GM12878 (cell line): ENCODE data around the gene ERP27. TPM values are rescaled to one million over a fixed set of nuclear protein-coding genes. Genes with fewer than 3 reads are reported as not detected.

ENCODE experiments used
- ATAC-seq: fragments of 200-7000 bp; cut with Tn5 transposase; 3 replicates; pipeline ENCODE4 v1.9.1; 2020; ENCODE audit warnings: mild to moderate bottlenecking, moderate library complexity
- BruUV-seq: library from RNA; stranded (reverse); fragments of 400-500 nt; replicated peaks from 2 replicates; lab custom pipeline; 2021; lab: Mats Ljungman, UMichigan
- CTCF ChIA-PET: fragments of 300-600 bp; sonication (Branson Sonifier 250); formaldehyde crosslinking; extraction: SDS; loops from one replicate; lab custom pipeline; 2021; ENCODE audit warnings: inconsistent platforms; lab: Yijun Ruan, JAX
- POLR2A ChIA-PET: fragments of 350-600 bp; formaldehyde crosslinking; extraction: SDS; loops from one replicate; lab custom pipeline; 2021; ENCODE audit warnings: inconsistent platforms; lab: Charles Lee
- RAD21 ChIA-PET: fragments of 300-600 bp; sonication (Branson Sonifier 250); formaldehyde crosslinking; loops from one replicate; lab custom pipeline; 2023; ENCODE audit warnings: antibody characterized with exemption; ENCODE audit not compliant: unreplicated experiment; lab: Charles Lee
- SMC1A ChIA-PET: fragments of 300-600 bp; sonication (Branson Sonifier 250); formaldehyde crosslinking; loops from one replicate; lab custom pipeline; 2023; ENCODE audit not compliant: unreplicated experiment, uncharacterized antibody; lab: Charles Lee
- DNase-seq: peaks from one replicate; pipeline ENCODE4 v3.0.0-alpha.2; 2011; ENCODE audit warnings: low read depth, low spot score
- FAIRE-seq: peaks from 3 replicates; lab custom pipeline; 2011; peaks lifted over from hg19 to GRCh38; lab: Jason Lieb, UNC
- H2AFZ ChIP-seq: 2 replicates; pipeline ENCODE4 v1.6.0; 2011; ENCODE audit warnings: low read depth, low read length, control low read depth; ENCODE audit not compliant: control insufficient read depth
- H3K27ac ChIP-seq: 2 replicates; pipeline ENCODE4 v1.5.1; 2011; ENCODE audit warnings: control low read depth; ENCODE audit not compliant: control insufficient read depth, insufficient read depth
- H3K27me3 ChIP-seq, 2 experiments: replicated peaks in 1 of 2; 2 replicates each; pipeline versions ENCODE4 v1.6.0 to v1.6.1; 2011; ENCODE audit warnings: low read length in 1 of 2; ENCODE audit not compliant: control insufficient read depth in 2 of 2, insufficient read depth in 2 of 2
- H3K36me3 ChIP-seq, 2 experiments: 2 replicates each; pipeline ENCODE4 v1.5.1; 2011; ENCODE audit warnings: low read length in 1 of 2; ENCODE audit not compliant: control insufficient read depth in 2 of 2, insufficient read depth in 2 of 2
- H3K4me1 ChIP-seq: 2 replicates; pipeline ENCODE4 v1.6.1; 2011; ENCODE audit warnings: mild to moderate bottlenecking, low read length, moderate library complexity, mixed read lengths; ENCODE audit not compliant: control insufficient read depth, insufficient read depth
- H3K4me2 ChIP-seq: 2 replicates; pipeline ENCODE4 v1.6.0; 2011; ENCODE audit warnings: control low read depth; ENCODE audit not compliant: control insufficient read depth, insufficient read depth
- H3K4me3 ChIP-seq: fragments of 200-600 bp; sonication (generic); 2 replicates; pipeline ENCODE4 v1.5.1; 2016
- H3K79me2 ChIP-seq: 2 replicates; pipeline ENCODE4 v1.6.0; 2011; ENCODE audit warnings: low read length; ENCODE audit not compliant: control insufficient read depth, insufficient read depth
- H3K9ac ChIP-seq: 2 replicates; pipeline ENCODE4 v1.8.0; 2011; ENCODE audit warnings: low read length, control low read depth, mixed read lengths; ENCODE audit not compliant: control insufficient read depth, insufficient read depth
- H3K9me3 ChIP-seq: replicated peaks from 3 replicates; pipeline ENCODE4 v1.5.1; 2011; ENCODE audit warnings: mild to moderate bottlenecking, low read length; ENCODE audit not compliant: control insufficient read depth, insufficient read depth
- H4K20me1 ChIP-seq: 2 replicates; pipeline ENCODE4 v1.6.0; 2011; ENCODE audit not compliant: control insufficient read depth, insufficient read depth
- CREB1 ChIP-seq: IDR thresholded peaks from 2 replicates; pipeline ENCODE4 v1.6.1; 2012; ENCODE audit warnings: low read depth, mild to moderate bottlenecking, inconsistent platforms
- IKZF1 ChIP-seq: fragments of 450-650 bp; conservative IDR thresholded peaks from 2 replicates; pipeline ENCODE4 v1.6.1; 2017; ENCODE audit warnings: antibody characterized with exemption, mild to moderate bottlenecking
- JUND ChIP-seq: IDR thresholded peaks from 2 replicates; pipeline ENCODE4 v1.6.1; 2012; ENCODE audit warnings: low read depth, mild to moderate bottlenecking, low read length, improper control_type of control experiment, moderate library complexity
- MLLT1 ChIP-seq: fragments of 450-650 bp; IDR thresholded peaks from 2 replicates; pipeline ENCODE4 v1.6.1; 2016; ENCODE audit warnings: mild to moderate bottlenecking
- MYB ChIP-seq: fragments of 150-350 bp; IDR thresholded peaks from 2 replicates; pipeline ENCODE4 v1.6.1; 2014; ENCODE audit warnings: mild to moderate bottlenecking, low read depth, low read length, borderline replicate concordance
- NKRF ChIP-seq: fragments of 450-650 bp; conservative IDR thresholded peaks from 2 replicates; pipeline ENCODE4 v1.6.1; 2017; ENCODE audit warnings: mild to moderate bottlenecking, moderate library complexity
- NR2C2 ChIP-seq: IDR thresholded peaks from 2 replicates; pipeline ENCODE4 v1.6.1; 2011; ENCODE audit warnings: borderline replicate concordance, low read depth; ENCODE audit not compliant: control insufficient read depth, insufficient read length
- REST ChIP-seq: IDR thresholded peaks from 2 replicates; pipeline ENCODE4 v1.6.1; 2012; ENCODE audit warnings: mild to moderate bottlenecking, low read depth, low read length
- SIX5 ChIP-seq: IDR thresholded peaks from 2 replicates; pipeline ENCODE4 v1.6.1; 2011; ENCODE audit warnings: mild to moderate bottlenecking, low read depth, low read length, moderate library complexity; ENCODE audit not compliant: severe bottlenecking
- SKIL ChIP-seq: fragments of 450-650 bp; IDR thresholded peaks from 2 replicates; pipeline ENCODE4 v1.6.1; 2017; ENCODE audit warnings: mild to moderate bottlenecking, low read depth, inconsistent platforms; ENCODE audit not compliant: poor library complexity, severe bottlenecking
- SMARCA5 ChIP-seq: fragments of 450-650 bp; IDR thresholded peaks from 2 replicates; pipeline ENCODE4 v1.6.1; 2017; ENCODE audit warnings: mild to moderate bottlenecking
- SRF ChIP-seq, 2 experiments: IDR thresholded peaks; 2 replicates each; pipeline ENCODE4 v1.6.1; 2011; ENCODE audit warnings: low read depth in 2 of 2, low read length in 2 of 2, mild to moderate bottlenecking in 1 of 2, moderate library complexity in 1 of 2
- USF1 ChIP-seq: IDR thresholded peaks from 2 replicates; pipeline ENCODE4 v1.6.1; 2011; ENCODE audit warnings: borderline replicate concordance, low read depth, mild to moderate bottlenecking, moderate library complexity, mixed read lengths, low read length; ENCODE audit not compliant: insufficient read depth; ENCODE audit errors: extremely low read length
- WGBS: methylation state at CpG from one replicate; pipeline ENCODE4 v1.1.6; 2016; ENCODE audit warnings: low lambda C conversion rate; ENCODE audit not compliant: insufficient replicate concordance, insufficient coverage; ENCODE audit errors: missing lambda C conversion rate; 5-methylcytosine and 5-hydroxymethylcytosine counted together
- in situ Hi-C: fragments of 300-500 bp; cut with MboI; formaldehyde crosslinking; loops from 9 replicates; pipeline ENCODE4 v1.14.3; 2018; ENCODE audit warnings: mixed read lengths
- intact Hi-C: fragments of 100-400 bp; cut with micrococcal nuclease; formaldehyde crosslinking; loops from one replicate; pipeline ENCODE4 v1.14.2; 2022; ENCODE audit not compliant: unreplicated experiment
- polyA plus RNA-seq, 11 experiments: library from polyadenylated mRNA; depleted of rRNA in 4 of 11; unstranded in 6 of 11; stranded (reverse) in 5 of 11; fragments of >200 nt; fragmentation: Nextera tagmentation in 4 of 11; fragmentation: Illumina TruSeq in 1 of 11; extraction: Ambion mirVana in 4 of 11; extraction: Trizol in 1 of 11; gene quantifications; 1 replicate in 1 of 11; 2 replicates in 10 of 11; pipeline versions ENCODE4 v1.2.1 to v1.2.3, GENCODE V29; 2011 to 2016; ENCODE audit warnings: inconsistent platforms in 2 of 11, missing spikeins in 2 of 11, low read depth in 1 of 11
- total RNA-seq, 4 experiments: library from RNA; depleted of rRNA in 3 of 4; stranded (reverse); fragments of >200 nt in 3 of 4; fragmentation: Illumina TruSeq in 1 of 4; extraction: Trizol in 1 of 4; gene quantifications; 2 replicates each; pipeline versions ENCODE4 v1.2.1 to v1.2.3, GENCODE V29; 2013 to 2021

Gene ERP27
- total and polyA plus RNA-seq, 10 of the 15 experiments (the other 5 are each of a cell fraction or from before 2014, with no cell fraction given): 0.91 to 2.4 (median 1.4) TPM

GRCh38 chr12:14911131-14911530 is 27.2 kb downstream of the ERP27 start:
- FAIRE-seq (no peak), DNase-seq (no peak), ATAC-seq (no peak)
- ChIA-PET CTCF (no interaction called here), POLR2A (interaction anchor here (0.5 kb wide), 1 partner anchor 386 kb away, joined by 3 read pairs; no protein-coding TSS in a partner anchor), SMC1A (interaction anchor here (0.8 to 1.7 kb wide), 2 partner anchors 16 to 25 kb away, joined by 3 to 6 read pairs; partner anchors contain the start of gene MGP), RAD21 (interaction anchor here (1.0 kb wide), 1 partner anchor 84 kb away, joined by 3 read pairs; no protein-coding TSS in a partner anchor)
- H3K79me2 ChIP-seq: no peaks in the 10 kb centered on the region
- no peak overlapping the region for H3K4me2 ChIP-seq
- H3K36me3 ChIP-seq: no peaks in the 10 kb centered on the region
- no peaks in the 10 kb centered on the region for H3K4me1 ChIP-seq
- intact Hi-C loops: no loop called here
- H3K27ac ChIP-seq: no peak overlapping the region
- H2AFZ ChIP-seq: no peak overlapping the region
- no peak for TF ChIP-seq USF1
- TF ChIP-seq NKRF: no peak
- TF ChIP-seq SIX5: no peak
- TF ChIP-seq SRF (IDR thresholded peaks at IDR 0.05; ENCODE audit: low read depth in 2 of 2, low read length in 2 of 2): no peak
- no peak for TF ChIP-seq NR2C2
- TF ChIP-seq SMARCA5: no peak
- TF ChIP-seq MYB: no peak
- TF ChIP-seq IKZF1: no peak
- no peak for TF ChIP-seq MLLT1
- no peak for TF ChIP-seq JUND
- no peak for TF ChIP-seq CREB1
- no peak for TF ChIP-seq SKIL
- no peak for TF ChIP-seq REST
- H4K20me1 ChIP-seq: no peaks in the 10 kb centered on the region
- H3K4me3 ChIP-seq: no peak overlapping the region
- WGBS: 83% methylated on average over 2 of the region's 2 CpGs
- no peaks in the 10 kb centered on the region for H3K9me3 ChIP-seq
- in situ Hi-C loops: no loop called here
- BruUV-seq: no TSS peak
- H3K9ac ChIP-seq: no peak overlapping the region
- no peaks in the 10 kb centered on the region for H3K27me3 ChIP-seq
